Testis (tissue), 2 donors: ENCODE measurements around the gene C1QL3.

Experiments
- POLR2A ChIP-seq: fragments of 450-650 bp; IDR thresholded peaks from one replicate; pipeline ENCODE4 v1.6.1; 2017; ENCODE audit warnings: antibody characterized with exemption, mild to moderate bottlenecking, moderate library complexity
- TF ChIP-seq, protein P1 (sequence below), 3 experiments: fragments of 450-650 bp in 2 of 3; fragments of 200-600 bp in 1 of 3; sonication (generic) in 1 of 3; IDR thresholded peaks; one replicate each; pipeline ENCODE4 v1.5.1; 2016 to 2019; ENCODE audit warnings: antibody characterized with exemption in 3 of 3, mild to moderate bottlenecking in 2 of 3, moderate library complexity in 1 of 3

- TF ChIP-seq POLR2A = no peak
- TF ChIP-seq, protein P1, sequence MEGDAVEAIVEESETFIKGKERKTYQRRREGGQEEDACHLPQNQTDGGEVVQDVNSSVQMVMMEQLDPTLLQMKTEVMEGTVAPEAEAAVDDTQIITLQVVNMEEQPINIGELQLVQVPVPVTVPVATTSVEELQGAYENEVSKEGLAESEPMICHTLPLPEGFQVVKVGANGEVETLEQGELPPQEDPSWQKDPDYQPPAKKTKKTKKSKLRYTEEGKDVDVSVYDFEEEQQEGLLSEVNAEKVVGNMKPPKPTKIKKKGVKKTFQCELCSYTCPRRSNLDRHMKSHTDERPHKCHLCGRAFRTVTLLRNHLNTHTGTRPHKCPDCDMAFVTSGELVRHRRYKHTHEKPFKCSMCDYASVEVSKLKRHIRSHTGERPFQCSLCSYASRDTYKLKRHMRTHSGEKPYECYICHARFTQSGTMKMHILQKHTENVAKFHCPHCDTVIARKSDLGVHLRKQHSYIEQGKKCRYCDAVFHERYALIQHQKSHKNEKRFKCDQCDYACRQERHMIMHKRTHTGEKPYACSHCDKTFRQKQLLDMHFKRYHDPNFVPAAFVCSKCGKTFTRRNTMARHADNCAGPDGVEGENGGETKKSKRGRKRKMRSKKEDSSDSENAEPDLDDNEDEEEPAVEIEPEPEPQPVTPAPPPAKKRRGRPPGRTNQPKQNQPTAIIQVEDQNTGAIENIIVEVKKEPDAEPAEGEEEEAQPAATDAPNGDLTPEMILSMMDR (IDR thresholded peaks at IDR 0.05) = no peak
Observed at GRCh38 chr10:16510843-16511242, 10.8 kb downstream of the C1QL3 start.
